ENCODE measurements around the gene CFDP1. TPM values are rescaled to one million over a fixed set of nuclear protein-coding genes. Genes with fewer than 3 reads are reported as not detected.

Gene CFDP1
- total and polyA plus RNA-seq, 5 donors from 2014 or later, result 32.0 to 63.8 (median 40.2) TPM

DNA sequence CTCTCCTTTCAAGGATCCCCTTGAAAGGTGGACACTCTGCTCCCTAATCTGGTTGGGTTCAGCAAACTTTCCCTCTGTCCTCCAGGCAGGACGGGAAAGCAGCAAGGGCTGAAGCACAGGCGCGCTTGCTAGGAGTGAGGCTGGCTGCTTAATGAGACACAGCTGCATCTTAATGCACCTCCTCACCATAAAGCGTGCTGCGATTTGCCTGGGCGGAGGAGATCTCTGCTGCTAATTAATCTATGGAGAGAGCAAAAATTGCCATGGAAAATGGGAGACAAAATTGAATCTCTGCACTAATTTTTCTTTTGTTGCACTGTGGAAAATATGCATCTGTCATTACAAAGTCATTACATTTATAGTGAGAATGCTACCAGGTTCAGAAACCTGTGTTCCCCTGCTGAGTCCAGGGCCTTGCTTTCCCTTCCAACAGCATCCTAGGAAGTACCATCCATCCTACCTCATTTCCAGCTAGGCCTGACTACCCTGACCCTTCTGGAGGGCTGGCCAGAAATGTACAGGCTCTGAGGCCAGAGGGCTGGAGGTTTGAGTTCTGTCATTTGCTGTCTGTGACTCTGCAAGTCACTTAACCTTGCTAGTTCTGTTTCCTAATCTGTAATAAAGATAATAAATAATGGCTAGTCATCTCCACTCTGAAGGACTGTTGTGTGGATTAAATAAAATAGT is 138.4 kb downstream of the CFDP1 start:
- Histone ChIP-seq H3K27me3 (ENCODE audit: control insufficient read depth, insufficient read depth, low read length) (no peaks in the 10 kb centered on the region), H3K9me3 (ENCODE audit: control insufficient read depth in 2 of 2, low read length in 2 of 2) (no peaks in the 10 kb centered on the region), H3K4me1 (ENCODE audit: control insufficient read depth, insufficient read depth, low read length, poor library complexity, severe bottlenecking) (no peaks in the 10 kb centered on the region), H3K36me3 (ENCODE audit: control insufficient read depth, insufficient read depth, low read length) (peaks cover 45% of the 10 kb centered on the region), H3K27ac (ENCODE audit: insufficient read depth, low read length, poor library complexity, severe bottlenecking) (no peak overlapping the region), H3K4me3 (ENCODE audit: low read depth, low read length) (no peak overlapping the region)
- Mint-ChIP-seq H3K4me1 (peaks cover 0 to 3% (median 0%) of the 10 kb centered on the region in 4 donors), H3K27ac (no peak overlapping the region), H3K36me3 (peaks cover 68% of the 10 kb centered on the region), H3K9me3 (no peaks in the 10 kb centered on the region), H3K27me3 (no peaks in the 10 kb centered on the region), H3K4me3 (no peak overlapping the region)
- no peak for DNase-seq
- ATAC-seq (ENCODE audit: low read depth in 2 of 2), result no peak

GRCh38 chr16:75293772-75294171 is 139.5 kb downstream of the CFDP1 start:
- no peaks in the 10 kb centered on the region for H3K9me3 Mint-ChIP-seq
- no peak for DNase-seq

GRCh38 chr16:75293173-75293572 is 140.1 kb downstream of the CFDP1 start:
- H3K36me3 Mint-ChIP-seq, result peaks cover 65% of the 10 kb centered on the region
- no peak for ATAC-seq (ENCODE audit: low read depth in 2 of 2)
- no peak overlapping the region for H3K27ac Mint-ChIP-seq

More at GRCh38 chr16:75293772-75294171, 139.5 kb downstream of the CFDP1 start:
- no peak overlapping the region for H3K4me3 ChIP-seq (ENCODE audit: low read depth, low read length)
- peaks cover 45% of the 10 kb centered on the region for H3K36me3 ChIP-seq (ENCODE audit: control insufficient read depth, insufficient read depth, low read length)
- no peaks in the 10 kb centered on the region for H3K9me3 ChIP-seq (ENCODE audit: control insufficient read depth in 2 of 2, low read length in 2 of 2)
- H3K27me3 ChIP-seq (ENCODE audit: control insufficient read depth, insufficient read depth, low read length), result no peaks in the 10 kb centered on the region
- no peaks in the 10 kb centered on the region for H3K27me3 Mint-ChIP-seq
- no peak overlapping the region for H3K4me3 Mint-ChIP-seq
- H3K27ac ChIP-seq (ENCODE audit: insufficient read depth, low read length, poor library complexity, severe bottlenecking), result no peak overlapping the region
- no peak overlapping the region for H3K27ac Mint-ChIP-seq
- ATAC-seq (ENCODE audit: low read depth in 2 of 2), result no peak
- H3K4me1 ChIP-seq (ENCODE audit: control insufficient read depth, insufficient read depth, low read length, poor library complexity, severe bottlenecking), result peaks cover 3% of the 10 kb centered on the region
- peaks cover 2 to 6% (median 3%) of the 10 kb centered on the region in 4 donors for H3K4me1 Mint-ChIP-seq
- peaks cover 65% of the 10 kb centered on the region for H3K36me3 Mint-ChIP-seq

DNA sequence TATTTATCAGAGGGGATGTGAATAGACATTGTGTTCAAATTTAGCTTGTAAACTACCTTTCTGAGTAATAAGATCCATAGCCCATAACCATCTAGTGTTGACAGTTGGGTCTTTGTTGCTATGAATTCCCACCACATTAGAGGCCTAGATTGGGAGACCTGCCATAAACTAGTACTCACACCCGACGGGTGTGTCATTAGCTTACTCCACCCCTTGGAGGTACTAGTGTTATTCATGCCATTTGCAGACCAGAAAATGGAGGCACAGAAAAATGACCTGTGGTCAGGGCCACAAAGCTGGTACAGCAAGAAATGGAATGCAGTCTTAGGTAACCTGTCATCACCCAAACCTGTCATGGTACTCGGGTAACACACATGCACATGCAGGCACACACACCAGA is 140.6 kb downstream of the CFDP1 start:
- H3K36me3 Mint-ChIP-seq, result peaks cover 60% of the 10 kb centered on the region

More at GRCh38 chr16:75293173-75293572, 140.1 kb downstream of the CFDP1 start:
- Histone ChIP-seq H3K27me3 (ENCODE audit: control insufficient read depth, insufficient read depth, low read length) (no peaks in the 10 kb centered on the region), H3K9me3 (ENCODE audit: control insufficient read depth in 2 of 2, low read length in 2 of 2) (no peaks in the 10 kb centered on the region), H3K36me3 (ENCODE audit: control insufficient read depth, insufficient read depth, low read length) (peaks cover 40% of the 10 kb centered on the region), H3K4me3 (ENCODE audit: low read depth, low read length) (no peak overlapping the region), H3K27ac (ENCODE audit: insufficient read depth, low read length, poor library complexity, severe bottlenecking) (no peak overlapping the region), H3K4me1 (ENCODE audit: control insufficient read depth, insufficient read depth, low read length, poor library complexity, severe bottlenecking) (peaks cover 9% of the 10 kb centered on the region)
- Mint-ChIP-seq H3K4me3 (no peak overlapping the region), H3K4me1 (peaks cover 8 to 12% (median 9%) of the 10 kb centered on the region in 4 donors), H3K27me3 (no peaks in the 10 kb centered on the region), H3K9me3 (no peaks in the 10 kb centered on the region)
- no peak for DNase-seq

DNA sequence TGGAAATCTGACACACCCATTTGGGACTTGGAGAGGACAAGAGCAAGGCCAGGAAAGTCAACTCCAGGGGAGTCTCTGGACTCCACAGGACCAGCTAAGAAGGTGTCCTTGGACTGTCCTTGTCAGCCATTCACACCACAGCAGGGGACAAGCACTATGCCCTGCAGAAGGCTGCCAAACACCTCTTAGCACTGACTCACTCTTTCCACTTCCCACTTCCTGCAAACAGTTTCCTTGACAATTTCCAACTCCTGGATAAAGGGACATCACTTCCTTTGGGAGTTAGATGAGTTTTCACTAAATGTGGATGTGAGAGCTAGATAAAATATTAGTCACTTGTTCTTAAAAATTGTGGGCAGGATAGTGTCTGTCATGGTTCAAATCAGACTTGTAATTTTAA is 144.1 kb downstream of the CFDP1 start:
- peaks cover 7% of the 10 kb centered on the region for H3K27me3 Mint-ChIP-seq
- Histone ChIP-seq H3K36me3 (ENCODE audit: control insufficient read depth, insufficient read depth, low read length) (peaks cover 22% of the 10 kb centered on the region), H3K4me1 (ENCODE audit: control insufficient read depth, insufficient read depth, low read length, poor library complexity, severe bottlenecking) (peaks cover 9% of the 10 kb centered on the region), H3K4me3 (ENCODE audit: low read depth, low read length) (no peak overlapping the region), H3K9me3 (ENCODE audit: control insufficient read depth in 2 of 2, low read length in 2 of 2) (no peaks in the 10 kb centered on the region), H3K27ac (ENCODE audit: insufficient read depth, low read length, poor library complexity, severe bottlenecking) (no peak overlapping the region), H3K27me3 (ENCODE audit: control insufficient read depth, insufficient read depth, low read length) (no peaks in the 10 kb centered on the region)
- peaks cover 40% of the 10 kb centered on the region for H3K36me3 Mint-ChIP-seq
- DNase-seq, result no peak
- peak overlapping the region in 2 of 4 donors; percentile 46 to 68 for H3K4me3 Mint-ChIP-seq
- peaks cover 8 to 21% (median 10%) of the 10 kb centered on the region in 4 donors for H3K4me1 Mint-ChIP-seq
- ATAC-seq (ENCODE audit: low read depth in 2 of 2), result no peak
- peak overlapping the region in 1 of 3 donors; percentile 94 for H3K27ac Mint-ChIP-seq
- no peaks in the 10 kb centered on the region for H3K9me3 Mint-ChIP-seq

More for the DNA sequence above, 140.6 kb downstream of the CFDP1 start:
- Histone ChIP-seq H3K36me3 (ENCODE audit: control insufficient read depth, insufficient read depth, low read length) (peaks cover 40% of the 10 kb centered on the region), H3K4me1 (ENCODE audit: control insufficient read depth, insufficient read depth, low read length, poor library complexity, severe bottlenecking) (peaks cover 9% of the 10 kb centered on the region), H3K27ac (ENCODE audit: insufficient read depth, low read length, poor library complexity, severe bottlenecking) (no peak overlapping the region), H3K27me3 (ENCODE audit: control insufficient read depth, insufficient read depth, low read length) (no peaks in the 10 kb centered on the region), H3K4me3 (ENCODE audit: low read depth, low read length) (no peak overlapping the region), H3K9me3 (ENCODE audit: control insufficient read depth in 2 of 2, low read length in 2 of 2) (no peaks in the 10 kb centered on the region)
- Mint-ChIP-seq H3K27ac (no peak overlapping the region), H3K4me3 (no peak overlapping the region), H3K27me3 (no peaks in the 10 kb centered on the region), H3K4me1 (peaks cover 8 to 17% (median 10%) of the 10 kb centered on the region in 4 donors), H3K9me3 (no peaks in the 10 kb centered on the region)
- DNase-seq, result no peak
- no peak for ATAC-seq (ENCODE audit: low read depth in 2 of 2)

- Mint-ChIP-seq H3K36me3 (peaks cover 35% of the 10 kb centered on the region), H3K9me3 (no peaks in the 10 kb centered on the region), H3K4me1 (peaks cover 8 to 21% (median 10%) of the 10 kb centered on the region in 4 donors), H3K4me3 (peak overlapping the region in 2 of 4 donors; percentile 46 to 68), H3K27me3 (peaks cover 7% of the 10 kb centered on the region), H3K27ac (peak overlapping the region in 2 of 3 donors; percentile 0 to 94)
- Histone ChIP-seq H3K27me3 (ENCODE audit: control insufficient read depth, insufficient read depth, low read length) (no peaks in the 10 kb centered on the region), H3K36me3 (ENCODE audit: control insufficient read depth, insufficient read depth, low read length) (peaks cover 16% of the 10 kb centered on the region), H3K9me3 (ENCODE audit: control insufficient read depth in 2 of 2, low read length in 2 of 2) (no peaks in the 10 kb centered on the region), H3K4me3 (ENCODE audit: low read depth, low read length) (no peak overlapping the region), H3K4me1 (ENCODE audit: control insufficient read depth, insufficient read depth, low read length, poor library complexity, severe bottlenecking) (peaks cover 9% of the 10 kb centered on the region), H3K27ac (ENCODE audit: insufficient read depth, low read length, poor library complexity, severe bottlenecking) (no peak overlapping the region)
- ATAC-seq (ENCODE audit: low read depth in 2 of 2), result peak; percentile 55 to 71
- DNase-seq, result peak; percentile 13 to 74 (median 56)
Measured at GRCh38 chr16:75288596-75289120, 144.6 kb downstream of the CFDP1 start.

- H3K36me3 ChIP-seq (ENCODE audit: control insufficient read depth, insufficient read depth, low read length), result peaks cover 12% of the 10 kb centered on the region
- H3K9me3 ChIP-seq (ENCODE audit: control insufficient read depth in 2 of 2, low read length in 2 of 2), result no peaks in the 10 kb centered on the region
- H3K27ac ChIP-seq (ENCODE audit: insufficient read depth, low read length, poor library complexity, severe bottlenecking), result no peak overlapping the region
- H3K27me3 ChIP-seq (ENCODE audit: control insufficient read depth, insufficient read depth, low read length), result no peaks in the 10 kb centered on the region
- Mint-ChIP-seq H3K27me3 (peaks cover 7% of the 10 kb centered on the region), H3K9me3 (no peaks in the 10 kb centered on the region), H3K4me1 (peaks cover 8 to 21% (median 10%) of the 10 kb centered on the region in 4 donors), H3K36me3 (peaks cover 30% of the 10 kb centered on the region), H3K27ac (peak overlapping the region in 2 of 3 donors; percentile 0 to 94), H3K4me3 (peak overlapping the region in 2 of 4 donors; percentile 46 to 68)
- ATAC-seq (ENCODE audit: low read depth in 2 of 2), result no peak
- H3K4me3 ChIP-seq (ENCODE audit: low read depth, low read length), result no peak overlapping the region
- peaks cover 9% of the 10 kb centered on the region for H3K4me1 ChIP-seq (ENCODE audit: control insufficient read depth, insufficient read depth, low read length, poor library complexity, severe bottlenecking)
- no peak for DNase-seq
Measured at GRCh38 chr16:75288181-75288580, 145.1 kb downstream of the CFDP1 start.

Data from CD4-positive, CD25-positive, alpha-beta regulatory T cell (primary cell).